Measurements from ENCODE around the gene NHLRC4. TPM values are rescaled to one million over a fixed set of nuclear protein-coding genes. Genes with fewer than 3 reads are reported as not detected.

NHLRC4 gene
- total and polyA plus RNA-seq, 7 donors: 0.06 to 0.39 (median 0.27) TPM; not detected in 1

DNA sequence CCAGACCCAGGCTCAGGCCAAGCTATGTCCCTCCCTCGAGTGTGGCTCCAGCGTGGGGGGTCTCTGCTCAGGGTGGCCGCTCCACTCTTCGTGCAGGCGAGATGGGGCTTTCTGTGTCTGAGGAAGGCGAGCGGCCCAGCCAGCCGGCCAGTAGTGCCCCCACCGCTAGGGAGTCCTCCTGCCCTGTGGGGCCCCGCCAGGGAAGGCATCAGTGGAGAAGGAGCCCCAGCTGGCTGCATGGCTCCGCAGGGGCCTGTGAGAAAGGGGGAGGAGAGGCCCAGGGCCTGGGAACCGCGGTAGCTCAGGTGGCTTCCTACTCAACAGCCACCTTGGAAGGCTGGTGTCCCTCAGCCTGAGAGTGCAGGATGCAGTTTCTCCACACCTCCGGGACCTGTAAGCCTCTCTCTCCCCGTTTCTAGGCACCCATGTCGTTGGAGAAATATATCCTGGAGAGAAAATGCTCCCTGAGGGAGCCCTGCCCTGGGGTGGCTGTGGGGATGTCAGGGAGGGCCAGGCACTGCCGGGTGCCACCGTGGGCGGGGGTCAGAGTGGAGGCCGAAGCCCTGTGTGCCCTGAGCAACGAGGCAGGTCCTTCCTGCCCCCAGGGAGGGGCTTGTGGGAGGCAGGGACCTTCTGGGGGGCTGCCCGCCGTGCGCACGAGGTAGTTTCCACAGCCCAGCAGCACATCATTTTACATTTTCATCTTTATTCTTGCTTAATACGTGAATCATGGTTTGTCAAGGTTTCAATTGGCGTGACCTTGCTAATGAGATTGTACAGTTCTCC is 6.3 kb downstream of the NHLRC4 start:
- H3K4me3 ChIP-seq: no peak overlapping the region

DNA sequence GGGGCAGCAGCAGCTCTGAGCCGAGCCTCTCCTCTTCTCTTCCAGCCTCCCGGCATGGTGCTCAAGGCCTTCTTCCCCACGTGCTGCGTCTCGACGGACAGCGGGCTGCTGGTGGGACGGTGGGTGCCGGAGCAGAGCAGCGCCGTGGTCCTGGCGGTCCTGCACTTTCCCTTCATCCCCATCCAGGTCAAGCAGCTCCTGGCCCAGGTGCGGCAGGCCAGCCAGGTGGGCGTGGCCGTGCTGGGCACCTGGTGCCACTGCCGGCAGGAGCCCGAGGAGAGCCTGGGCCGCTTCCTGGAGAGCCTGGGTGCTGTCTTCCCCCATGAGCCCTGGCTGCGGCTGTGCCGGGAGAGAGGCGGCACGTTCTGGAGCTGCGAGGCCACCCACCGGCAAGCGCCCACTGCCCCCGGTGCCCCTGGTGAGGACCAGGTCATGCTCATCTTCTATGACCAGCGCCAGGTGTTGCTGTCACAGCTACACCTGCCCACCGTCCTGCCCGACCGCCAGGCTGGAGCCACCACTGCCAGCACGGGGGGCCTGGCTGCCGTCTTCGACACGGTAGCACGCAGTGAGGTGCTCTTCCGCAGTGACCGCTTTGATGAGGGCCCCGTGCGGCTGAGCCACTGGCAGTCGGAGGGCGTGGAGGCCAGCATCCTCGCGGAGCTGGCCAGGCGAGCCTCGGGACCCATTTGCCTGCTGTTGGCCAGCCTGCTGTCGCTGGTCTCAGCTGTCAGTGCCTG is 7.4 kb downstream of the NHLRC4 start:
- H3K9me3 ChIP-seq: no peaks in the 10 kb centered on the region
- DNase-seq (no peak), ATAC-seq (no peak)
- H3K36me3 ChIP-seq (ENCODE audit: insufficient read depth in 1 of 2, low read depth in 1 of 2): peaks cover 0 to 25% of the 10 kb centered on the region in 2 donors
- H3K4me1 ChIP-seq: peaks cover 6% of the 10 kb centered on the region
- no peak overlapping the region for H3K4me3 ChIP-seq
- intact Hi-C loops (cut with DNase I): loop anchor here in 1 of 2 donors (10.0 kb wide), 1 partner anchor 211 kb away; the partner anchor contains the start of genes CHTF18 and RPUSD1
- no peak overlapping the region for H3K27ac ChIP-seq
- no peak for TF ChIP-seq CTCF (IDR thresholded peaks at IDR 0.05)
- H3K27me3 ChIP-seq (ENCODE audit: insufficient read depth in 3 of 3, low read length in 2 of 3): no peaks in the 10 kb centered on the region
- WGBS, 3 donors: 93 to 94% (median 93%) methylated on average over 39 to 46 of the region's 46 CpGs

More for the DNA sequence above, 6.3 kb downstream of the NHLRC4 start:
- ATAC-seq (no peak), DNase-seq (no peak)
- peaks cover 11% of the 10 kb centered on the region for H3K4me1 ChIP-seq
- no peaks in the 10 kb centered on the region for H3K27me3 ChIP-seq (ENCODE audit: insufficient read depth in 3 of 3, low read length in 2 of 3)
- TF ChIP-seq CTCF (IDR thresholded peaks at IDR 0.05): no peak
- intact Hi-C loops (cut with DNase I): loop anchor here in 1 of 2 donors (10.0 kb wide), 1 partner anchor 212 kb away; the partner anchor contains the start of genes CHTF18 and RPUSD1
- no peaks in the 10 kb centered on the region for H3K9me3 ChIP-seq
- WGBS, 3 donors: 78 to 88% (median 86%) methylated on average over 27 of the region's 27 CpGs
- peaks cover 0 to 25% of the 10 kb centered on the region in 2 donors for H3K36me3 ChIP-seq (ENCODE audit: insufficient read depth in 1 of 2, low read depth in 1 of 2)
- H3K27ac ChIP-seq: no peak overlapping the region

DNA sequence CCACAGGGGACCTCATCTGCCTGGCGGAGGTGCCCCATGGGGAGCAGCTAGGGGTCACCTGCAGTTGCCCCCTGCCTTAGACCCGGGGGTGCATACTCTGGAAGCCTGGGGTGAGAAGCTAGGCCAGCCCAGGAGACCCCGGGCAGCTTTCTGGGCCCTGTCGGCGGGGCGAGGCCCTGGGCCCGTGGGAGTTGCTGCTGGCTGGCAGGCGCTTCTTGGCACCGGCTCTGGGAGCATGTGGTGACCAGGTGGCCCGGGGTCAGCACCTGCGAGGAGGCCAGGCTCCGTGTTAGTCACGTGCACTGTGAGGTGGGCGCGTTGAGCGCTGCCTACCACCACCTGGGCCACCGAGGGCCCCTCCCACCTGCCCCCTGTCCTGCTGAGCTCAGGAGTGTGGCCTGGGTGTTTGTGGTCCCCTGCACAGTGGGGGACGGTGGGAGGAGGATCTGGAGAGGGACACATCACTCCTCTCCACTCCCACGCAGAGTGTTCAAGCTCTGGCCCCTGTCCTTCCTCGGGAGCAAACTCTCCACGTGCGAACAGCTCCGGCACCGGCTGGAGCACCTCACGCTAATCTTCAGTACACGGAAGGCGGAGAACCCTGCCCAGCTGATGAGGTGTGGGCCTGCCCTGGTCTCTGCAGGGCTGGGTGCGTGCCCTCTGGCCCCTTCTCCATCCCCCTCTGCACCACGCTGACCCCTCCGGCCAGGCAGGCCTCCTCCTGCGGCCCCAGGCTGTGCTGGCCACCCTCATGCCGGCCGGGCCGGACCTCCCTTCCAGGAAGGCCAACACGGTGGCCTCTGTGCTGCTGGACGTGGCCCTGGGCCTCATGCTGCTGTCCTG is 8.8 kb downstream of the NHLRC4 start:
- DNase-seq (no peak), ATAC-seq (no peak)
- H3K27me3 ChIP-seq (ENCODE audit: insufficient read depth in 3 of 3, low read length in 2 of 3): no peaks in the 10 kb centered on the region
- no peak overlapping the region for H3K4me3 ChIP-seq
- WGBS, 3 donors: 83 to 88% (median 85%) methylated on average over 35 to 36 of the region's 36 CpGs
- intact Hi-C loops (cut with DNase I): loop anchor here (5.0 to 10.0 kb wide), 2 partner anchors 42 to 209 kb away; partner anchors contain the start of genes CHTF18 (in 1 of the 2) and RPUSD1 (in 1 of the 2)
- TF ChIP-seq CTCF (IDR thresholded peaks at IDR 0.05): no peak
- no peaks in the 10 kb centered on the region for H3K9me3 ChIP-seq
- peaks cover 0 to 25% of the 10 kb centered on the region in 2 donors for H3K36me3 ChIP-seq (ENCODE audit: insufficient read depth in 1 of 2, low read depth in 1 of 2)
- peaks cover 2% of the 10 kb centered on the region for H3K4me1 ChIP-seq
- no peak overlapping the region for H3K27ac ChIP-seq

GRCh38 chr16:576197-576822 is 9.5 kb downstream of the NHLRC4 start:
- no peaks in the 10 kb centered on the region for H3K27me3 ChIP-seq (ENCODE audit: insufficient read depth in 3 of 3, low read length in 2 of 3)
- ATAC-seq (no peak), DNase-seq (no peak)
- H3K4me3 ChIP-seq: no peak overlapping the region
- 82 to 85% (median 83%) methylated on average over 17 to 21 of the region's 21 CpGs for WGBS, 3 donors
- no peak for TF ChIP-seq CTCF (IDR thresholded peaks at IDR 0.05)
- H3K9me3 ChIP-seq: no peaks in the 10 kb centered on the region
- peaks cover 0 to 30% of the 10 kb centered on the region in 2 donors for H3K36me3 ChIP-seq (ENCODE audit: insufficient read depth in 1 of 2, low read depth in 1 of 2)
- H3K4me1 ChIP-seq: no peaks in the 10 kb centered on the region
- H3K27ac ChIP-seq: no peak overlapping the region
- intact Hi-C loops (cut with DNase I): loop anchor here (5.0 to 10.0 kb wide), 2 partner anchors 41 to 208 kb away; partner anchors contain the start of genes CHTF18 (in 1 of the 2) and RPUSD1 (in 1 of the 2)

All from psoas muscle (tissue), 8 donors.